Embryonic facial prominence (tissue), 1 donor: ENCODE results near the gene BCOR.

ENCODE experiments used
- DNase-seq: peaks from one replicate; pipeline ENCODE4 v3.0.0-alpha.2; 2016; ENCODE audit errors: extremely low spot score

The BCOR gene

GRCh38 chrX:40098264-40099054 is 701 bp upstream of the BCOR start:
- no peak for DNase-seq

GRCh38 chrX:40097141-40097503 is 636 bp downstream of the BCOR start:
- no peak for DNase-seq

GRCh38 chrX:40096395-40097091 is 1.2 kb downstream of the BCOR start:
- no peak for DNase-seq

GRCh38 chrX:40095583-40096394 is 2.0 kb downstream of the BCOR start:
- no peak for DNase-seq

- DNase-seq: no peak
Observed at GRCh38 chrX:40094900-40095582, 2.7 kb downstream of the BCOR start.

- no peak for DNase-seq
Observed at GRCh38 chrX:40094041-40094899, 3.5 kb downstream of the BCOR start.

- DNase-seq: no peak
Observed at GRCh38 chrX:40093586-40093985, 4.2 kb downstream of the BCOR start.

- DNase-seq: no peak
Observed at GRCh38 chrX:40092808-40093435, 4.8 kb downstream of the BCOR start.

GRCh38 chrX:40091691-40092421 is 5.9 kb downstream of the BCOR start:
- DNase-seq: no peak

- no peak for DNase-seq
Observed at GRCh38 chrX:40090961-40091360, 6.8 kb downstream of the BCOR start.

- no peak for DNase-seq
Observed at GRCh38 chrX:40090050-40090804, 7.5 kb downstream of the BCOR start.

- no peak for DNase-seq
Observed at GRCh38 chrX:40088803-40089540, 8.8 kb downstream of the BCOR start.

- DNase-seq: no peak
Observed at GRCh38 chrX:40088299-40088625, 9.5 kb downstream of the BCOR start.

GRCh38 chrX:40087425-40088298 is 10.1 kb downstream of the BCOR start:
- no peak for DNase-seq

GRCh38 chrX:40086569-40087335 is 11.0 kb downstream of the BCOR start:
- DNase-seq: no peak

- DNase-seq: no peak
Observed at GRCh38 chrX:40085714-40086113, 12.0 kb downstream of the BCOR start.

- no peak for DNase-seq
Observed at GRCh38 chrX:40085102-40085551, 12.6 kb downstream of the BCOR start.
